Measurements from ENCODE around the gene CYP2C18. TPM values are rescaled to one million over a fixed set of nuclear protein-coding genes. Genes with fewer than 3 reads are reported as not detected.
"Not testable (repeated sequence)": the region's sequence is repeated elsewhere in the genome, so short reads cannot be mapped to it uniquely, and the experiment has no call there.

The CYP2C18 gene
- total RNA-seq, 2 donors from 2014 or later = not detected

GRCh38 chr10:94678475-94678874, 5.1 kb upstream of the CYP2C18 start:
- no peaks in the 10 kb centered on the region for H3K4me1 ChIP-seq (ENCODE audit: control insufficient read depth, insufficient read depth, low read length)
- DNase-seq = no peak
- H3K4me3 ChIP-seq (ENCODE audit: low read length) = no peak overlapping the region
- peaks cover 2% of the 10 kb centered on the region for H3K27me3 Mint-ChIP-seq (ENCODE audit: insufficient read depth)
- no peak overlapping the region for H3K27ac Mint-ChIP-seq
- H3K27me3 ChIP-seq (ENCODE audit: control insufficient read depth, insufficient read depth, low read length, poor library complexity, severe bottlenecking) = no peaks in the 10 kb centered on the region
- no peaks in the 10 kb centered on the region for H3K9me3 ChIP-seq (ENCODE audit: control insufficient read depth, low read length)
- no peak overlapping the region for H3K4me3 Mint-ChIP-seq
- no peak overlapping the region for H3K27ac ChIP-seq (ENCODE audit: low read depth, low read length)
- no peak overlapping the region for H3K9ac ChIP-seq (ENCODE audit: extremely low read depth, low read length, poor library complexity, severe bottlenecking)
- peaks cover 2% of the 10 kb centered on the region for H3K9me3 Mint-ChIP-seq
- H3K36me3 Mint-ChIP-seq (ENCODE audit: low read depth) = no peaks in the 10 kb centered on the region
- peaks cover 22% of the 10 kb centered on the region for H3K4me1 Mint-ChIP-seq
- TF ChIP-seq CTCF (conservative IDR thresholded peaks at IDR 0.05) = no peak
- no peaks in the 10 kb centered on the region for H3K36me3 ChIP-seq (ENCODE audit: control insufficient read depth, insufficient read depth, low read length)
- 88 to 92% methylated on average over 2 of the region's 2 CpGs for WGBS, 2 experiments (ENCODE audit: insufficient coverage in 1 of 2, insufficient read length in 1 of 2)

GRCh38 chr10:94680544-94680943, 3.0 kb upstream of the CYP2C18 start:
- no peak overlapping the region for H3K9ac ChIP-seq (ENCODE audit: extremely low read depth, low read length, poor library complexity, severe bottlenecking)
- no peaks in the 10 kb centered on the region for H3K27me3 ChIP-seq (ENCODE audit: control insufficient read depth, insufficient read depth, low read length, poor library complexity, severe bottlenecking)
- H3K27ac ChIP-seq (ENCODE audit: low read depth, low read length) = no peak overlapping the region
- Mint-ChIP-seq H3K36me3 (ENCODE audit: low read depth) (no peaks in the 10 kb centered on the region), H3K27me3 (ENCODE audit: insufficient read depth) (no peaks in the 10 kb centered on the region), H3K4me1 (peaks cover 15% of the 10 kb centered on the region), H3K27ac (no peak overlapping the region), H3K9me3 (peaks cover 6% of the 10 kb centered on the region), H3K4me3 (no peak overlapping the region)
- no peaks in the 10 kb centered on the region for H3K4me1 ChIP-seq (ENCODE audit: control insufficient read depth, insufficient read depth, low read length)
- H3K9me3 ChIP-seq (ENCODE audit: control insufficient read depth, low read length) = peaks cover 6% of the 10 kb centered on the region
- no peak for TF ChIP-seq CTCF (conservative IDR thresholded peaks at IDR 0.05)
- H3K36me3 ChIP-seq (ENCODE audit: control insufficient read depth, insufficient read depth, low read length) = no peaks in the 10 kb centered on the region
- no peak overlapping the region for H3K4me3 ChIP-seq (ENCODE audit: low read length)
- no peak for DNase-seq
- WGBS, 2 experiments (ENCODE audit: insufficient coverage in 1 of 2, insufficient read length in 1 of 2) = no CpG with 5 or more reads among the region's 1 CpG

- H3K27ac ChIP-seq (ENCODE audit: low read depth, low read length); DNase-seq; H3K27me3 ChIP-seq (ENCODE audit: control insufficient read depth, insufficient read depth, low read length, poor library complexity, severe bottlenecking); H3K4me3 Mint-ChIP-seq; H3K4me3 ChIP-seq (ENCODE audit: low read length); H3K9me3 Mint-ChIP-seq; H3K9me3 ChIP-seq (ENCODE audit: control insufficient read depth, low read length); H3K9ac ChIP-seq (ENCODE audit: extremely low read depth, low read length, poor library complexity, severe bottlenecking); H3K27me3 Mint-ChIP-seq (ENCODE audit: insufficient read depth); H3K4me1 ChIP-seq (ENCODE audit: control insufficient read depth, insufficient read depth, low read length); H3K36me3 ChIP-seq (ENCODE audit: control insufficient read depth, insufficient read depth, low read length); H3K36me3 Mint-ChIP-seq (ENCODE audit: low read depth); H3K27ac Mint-ChIP-seq: not testable (repeated sequence)
- peaks cover 13% of the 10 kb centered on the region for H3K4me1 Mint-ChIP-seq
- WGBS, 2 experiments (ENCODE audit: insufficient coverage in 1 of 2, insufficient read length in 1 of 2) = 83% methylated on average over 3 of the region's 4 CpGs; no CpG with 5 or more reads in 1 of the 2 experiments
Measured at GRCh38 chr10:94682636-94683035, 893 bp upstream of the CYP2C18 start.

- Mint-ChIP-seq H3K27ac (no peak overlapping the region), H3K4me3 (no peak overlapping the region)
- H3K27ac ChIP-seq (ENCODE audit: low read depth, low read length) = no peak overlapping the region
Measured at GRCh38 chr10:94687625-94688248, 4.2 kb downstream of the CYP2C18 start.

More at GRCh38 chr10:94687625-94688248, 4.2 kb downstream of the CYP2C18 start:
- Histone ChIP-seq H3K4me1 (ENCODE audit: control insufficient read depth, insufficient read depth, low read length) (no peaks in the 10 kb centered on the region), H3K27me3 (ENCODE audit: control insufficient read depth, insufficient read depth, low read length, poor library complexity, severe bottlenecking) (no peaks in the 10 kb centered on the region), H3K9me3 (ENCODE audit: control insufficient read depth, low read length) (peaks cover 9% of the 10 kb centered on the region), H3K4me3 (ENCODE audit: low read length) (no peak overlapping the region), H3K9ac (ENCODE audit: extremely low read depth, low read length, poor library complexity, severe bottlenecking) (no peak overlapping the region), H3K36me3 (ENCODE audit: control insufficient read depth, insufficient read depth, low read length) (no peaks in the 10 kb centered on the region)
- no peak for TF ChIP-seq CTCF (conservative IDR thresholded peaks at IDR 0.05)
- DNase-seq = no peak
- Mint-ChIP-seq H3K9me3 (peaks cover 13% of the 10 kb centered on the region), H3K27me3 (ENCODE audit: insufficient read depth) (peaks cover 2% of the 10 kb centered on the region), H3K4me1 (peaks cover 5% of the 10 kb centered on the region), H3K36me3 (ENCODE audit: low read depth) (no peaks in the 10 kb centered on the region)
- 95 to 100% methylated on average over 7 to 11 of the region's 11 CpGs for WGBS, 2 experiments (ENCODE audit: insufficient coverage in 1 of 2, insufficient read length in 1 of 2)

Measured in endodermal cell (in vitro differentiated cells).